Neural cell (in vitro differentiated cells): ENCODE data around the gene NDST1.

Experiments
- EP300 ChIP-seq: fragments of 450-650 bp; conservative IDR thresholded peaks from 2 replicates; pipeline ENCODE4 v1.6.1; 2014; ENCODE audit warnings: antibody characterized with exemption, mild to moderate bottlenecking, moderate library complexity; ENCODE audit not compliant: poor library complexity, severe bottlenecking
- EZH2 ChIP-seq: fragments of 200-600, 300-800 bp; shearing (Covaris generic), sonication (generic); IDR thresholded peaks from 2 replicates; pipeline ENCODE4 v1.6.1; 2014; ENCODE audit warnings: antibody characterized with exemption, low read length, borderline replicate concordance, mild to moderate bottlenecking; ENCODE audit not compliant: insufficient read depth, poor library complexity, severe bottlenecking
- MXI1 ChIP-seq: fragments of 450-650 bp; conservative IDR thresholded peaks from 2 replicates; pipeline ENCODE4 v1.6.1; 2014; ENCODE audit warnings: antibody characterized with exemption, mild to moderate bottlenecking; ENCODE audit not compliant: poor library complexity, severe bottlenecking
- POLR2AphosphoS5 ChIP-seq: IDR thresholded peaks from 2 replicates; pipeline ENCODE4 v1.6.1; 2012
- RAD21 ChIP-seq: fragments of 450-650 bp; conservative IDR thresholded peaks from 2 replicates; pipeline ENCODE4 v1.6.1; 2014; ENCODE audit warnings: antibody characterized with exemption, mild to moderate bottlenecking, moderate library complexity
- SMC3 ChIP-seq: fragments of 450-650 bp; conservative IDR thresholded peaks from 2 replicates; pipeline ENCODE4 v1.6.1; 2014; ENCODE audit warnings: antibody characterized with exemption, mild to moderate bottlenecking, moderate library complexity; ENCODE audit not compliant: poor library complexity
- TAF1 ChIP-seq: IDR thresholded peaks from 2 replicates; pipeline ENCODE4 v1.6.1; 2012; ENCODE audit warnings: low read depth
- TF ChIP-seq, protein P1 (sequence below): fragments of 450-650 bp; IDR thresholded peaks from 2 replicates; pipeline ENCODE4 v1.5.1; 2014; ENCODE audit warnings: antibody characterized with exemption, mild to moderate bottlenecking, moderate library complexity; ENCODE audit not compliant: poor library complexity, severe bottlenecking
- TF ChIP-seq, protein P2 (sequence below): IDR thresholded peaks from 2 replicates; pipeline ENCODE4 v1.6.1; 2012; ENCODE audit warnings: borderline replicate concordance

DNA sequence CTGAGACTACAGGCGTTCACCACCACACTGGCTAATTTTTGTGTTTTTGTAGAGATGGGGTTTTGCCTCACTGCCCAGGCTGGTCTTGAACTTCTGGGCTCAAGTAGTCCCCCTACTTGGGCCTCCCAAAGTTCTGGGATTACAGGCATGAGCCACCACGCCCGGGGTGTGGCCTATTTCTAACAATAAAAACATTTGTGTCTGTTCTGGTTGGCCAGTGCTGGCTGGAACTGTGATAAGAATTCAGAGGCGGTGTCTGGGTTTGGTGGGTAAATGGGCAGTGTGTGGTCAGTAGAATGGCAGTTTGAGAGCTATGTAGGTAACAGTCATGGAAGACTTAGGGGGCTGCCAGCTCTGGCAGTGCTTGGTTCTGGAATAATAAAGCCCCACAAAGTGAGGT is 85.7 kb downstream of the NDST1 start:
- TF ChIP-seq, protein P1, sequence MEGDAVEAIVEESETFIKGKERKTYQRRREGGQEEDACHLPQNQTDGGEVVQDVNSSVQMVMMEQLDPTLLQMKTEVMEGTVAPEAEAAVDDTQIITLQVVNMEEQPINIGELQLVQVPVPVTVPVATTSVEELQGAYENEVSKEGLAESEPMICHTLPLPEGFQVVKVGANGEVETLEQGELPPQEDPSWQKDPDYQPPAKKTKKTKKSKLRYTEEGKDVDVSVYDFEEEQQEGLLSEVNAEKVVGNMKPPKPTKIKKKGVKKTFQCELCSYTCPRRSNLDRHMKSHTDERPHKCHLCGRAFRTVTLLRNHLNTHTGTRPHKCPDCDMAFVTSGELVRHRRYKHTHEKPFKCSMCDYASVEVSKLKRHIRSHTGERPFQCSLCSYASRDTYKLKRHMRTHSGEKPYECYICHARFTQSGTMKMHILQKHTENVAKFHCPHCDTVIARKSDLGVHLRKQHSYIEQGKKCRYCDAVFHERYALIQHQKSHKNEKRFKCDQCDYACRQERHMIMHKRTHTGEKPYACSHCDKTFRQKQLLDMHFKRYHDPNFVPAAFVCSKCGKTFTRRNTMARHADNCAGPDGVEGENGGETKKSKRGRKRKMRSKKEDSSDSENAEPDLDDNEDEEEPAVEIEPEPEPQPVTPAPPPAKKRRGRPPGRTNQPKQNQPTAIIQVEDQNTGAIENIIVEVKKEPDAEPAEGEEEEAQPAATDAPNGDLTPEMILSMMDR = no peak
- TF ChIP-seq EZH2 (no peak), EP300 (no peak), RAD21 (no peak), SMC3 (no peak), POLR2AphosphoS5 (no peak), TAF1 (no peak), MXI1 (no peak)
- TF ChIP-seq, protein P2, sequence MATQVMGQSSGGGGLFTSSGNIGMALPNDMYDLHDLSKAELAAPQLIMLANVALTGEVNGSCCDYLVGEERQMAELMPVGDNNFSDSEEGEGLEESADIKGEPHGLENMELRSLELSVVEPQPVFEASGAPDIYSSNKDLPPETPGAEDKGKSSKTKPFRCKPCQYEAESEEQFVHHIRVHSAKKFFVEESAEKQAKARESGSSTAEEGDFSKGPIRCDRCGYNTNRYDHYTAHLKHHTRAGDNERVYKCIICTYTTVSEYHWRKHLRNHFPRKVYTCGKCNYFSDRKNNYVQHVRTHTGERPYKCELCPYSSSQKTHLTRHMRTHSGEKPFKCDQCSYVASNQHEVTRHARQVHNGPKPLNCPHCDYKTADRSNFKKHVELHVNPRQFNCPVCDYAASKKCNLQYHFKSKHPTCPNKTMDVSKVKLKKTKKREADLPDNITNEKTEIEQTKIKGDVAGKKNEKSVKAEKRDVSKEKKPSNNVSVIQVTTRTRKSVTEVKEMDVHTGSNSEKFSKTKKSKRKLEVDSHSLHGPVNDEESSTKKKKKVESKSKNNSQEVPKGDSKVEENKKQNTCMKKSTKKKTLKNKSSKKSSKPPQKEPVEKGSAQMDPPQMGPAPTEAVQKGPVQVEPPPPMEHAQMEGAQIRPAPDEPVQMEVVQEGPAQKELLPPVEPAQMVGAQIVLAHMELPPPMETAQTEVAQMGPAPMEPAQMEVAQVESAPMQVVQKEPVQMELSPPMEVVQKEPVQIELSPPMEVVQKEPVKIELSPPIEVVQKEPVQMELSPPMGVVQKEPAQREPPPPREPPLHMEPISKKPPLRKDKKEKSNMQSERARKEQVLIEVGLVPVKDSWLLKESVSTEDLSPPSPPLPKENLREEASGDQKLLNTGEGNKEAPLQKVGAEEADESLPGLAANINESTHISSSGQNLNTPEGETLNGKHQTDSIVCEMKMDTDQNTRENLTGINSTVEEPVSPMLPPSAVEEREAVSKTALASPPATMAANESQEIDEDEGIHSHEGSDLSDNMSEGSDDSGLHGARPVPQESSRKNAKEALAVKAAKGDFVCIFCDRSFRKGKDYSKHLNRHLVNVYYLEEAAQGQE = no peak
